Brain pericyte (primary cell): ENCODE data around the gene SESTD1.
"Not testable (repeated sequence)": the region's sequence is repeated elsewhere in the genome, so short reads cannot be mapped to it uniquely, and the experiment has no call there.

Experiments
- DNase-seq: peaks from one replicate; pipeline ENCODE4 v3.0.0-alpha.2; 2012; ENCODE audit warnings: low read depth, low spot score

The SESTD1 gene

GRCh38 chr2:179266271-179266670 is 1.6 kb upstream of the SESTD1 start:
- DNase-seq = no peak

- no peak for DNase-seq
Observed at GRCh38 chr2:179265082-179265510, 464 bp upstream of the SESTD1 start.

GRCh38 chr2:179263446-179264367 is 925 bp downstream of the SESTD1 start:
- DNase-seq = no peak

- DNase-seq = no peak
Observed at GRCh38 chr2:179263015-179263414, 1.6 kb downstream of the SESTD1 start.

GRCh38 chr2:179262077-179262660 is 2.5 kb downstream of the SESTD1 start:
- DNase-seq = no peak

GRCh38 chr2:179261151-179261825 is 3.3 kb downstream of the SESTD1 start:
- no peak for DNase-seq

- DNase-seq = no peak
Observed at GRCh38 chr2:179260224-179260623, 4.4 kb downstream of the SESTD1 start.

- no peak for DNase-seq
Observed at GRCh38 chr2:179255129-179255528, 9.5 kb downstream of the SESTD1 start.

GRCh38 chr2:179253226-179253625 is 11.4 kb downstream of the SESTD1 start:
- no peak for DNase-seq

- no peak for DNase-seq
Observed at GRCh38 chr2:179252423-179252822, 12.2 kb downstream of the SESTD1 start.

GRCh38 chr2:179251870-179252269 is 12.8 kb downstream of the SESTD1 start:
- no peak for DNase-seq

- no peak for DNase-seq
Observed at GRCh38 chr2:179250848-179251504, 13.7 kb downstream of the SESTD1 start.

- DNase-seq = no peak
Observed at GRCh38 chr2:179250095-179250494, 14.5 kb downstream of the SESTD1 start.

- DNase-seq = no peak
Observed at GRCh38 chr2:179248024-179248348, 16.6 kb downstream of the SESTD1 start.

- DNase-seq = no peak
Observed at GRCh38 chr2:179247318-179248023, 17.2 kb downstream of the SESTD1 start.

- not testable (repeated sequence) for DNase-seq
Observed at GRCh38 chr2:179245843-179246242, 18.8 kb downstream of the SESTD1 start.

GRCh38 chr2:179243046-179243445 is 21.6 kb downstream of the SESTD1 start:
- DNase-seq = no peak

GRCh38 chr2:179240481-179241451 is 23.9 kb downstream of the SESTD1 start:
- DNase-seq = no peak

GRCh38 chr2:179239838-179240237 is 24.8 kb downstream of the SESTD1 start:
- no peak for DNase-seq

- DNase-seq = no peak
Observed at GRCh38 chr2:179239195-179239594, 25.4 kb downstream of the SESTD1 start.
